ENCODE results near the gene PRXL2C.

DNA sequence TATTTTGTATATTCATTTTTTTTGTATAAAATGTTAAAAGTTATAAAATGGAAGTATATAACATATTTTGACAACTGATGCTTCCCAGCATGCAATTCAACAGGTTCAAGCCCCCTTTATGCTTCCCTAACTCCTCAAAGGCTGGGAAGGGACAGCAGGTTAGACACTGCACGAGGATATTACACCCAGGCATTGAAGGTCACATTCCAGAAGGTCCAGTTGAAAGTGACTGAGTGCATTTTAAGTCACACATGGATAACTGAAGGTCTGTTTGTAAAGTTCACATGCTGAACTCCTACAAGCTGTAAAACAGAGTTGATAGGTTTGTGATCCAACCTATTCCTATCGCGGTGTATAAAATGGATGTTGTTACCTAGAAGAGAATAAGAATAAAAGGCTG lies 13.6 kb downstream of the PRXL2C start:
- no peak for TF ChIP-seq CTCF (IDR thresholded peaks at IDR 0.05)
- TF ChIP-seq EZH2 (IDR thresholded peaks at IDR 0.05; ENCODE audit: borderline replicate concordance, insufficient read depth, low read depth, low read length, poor library complexity, severe bottlenecking): no peak

Data from B cell (primary cell).